Loucy (cell line): ENCODE results near the gene CRTAC1.

Experiments used
- EZH2phosphoT487 ChIP-seq: fragments of 200-600 bp; IDR thresholded peaks from 2 replicates; pipeline ENCODE4 v1.6.1; 2018; ENCODE audit warnings: antibody characterized with exemption, mild to moderate bottlenecking, moderate library complexity, borderline replicate concordance
- TF ChIP-seq, protein P1 (sequence below): fragments of 200-600 bp; sonication (generic); conservative IDR thresholded peaks from 2 replicates; pipeline ENCODE4 v1.5.1; 2014; ENCODE audit warnings: mild to moderate bottlenecking, antibody characterized with exemption, low read length

DNA sequence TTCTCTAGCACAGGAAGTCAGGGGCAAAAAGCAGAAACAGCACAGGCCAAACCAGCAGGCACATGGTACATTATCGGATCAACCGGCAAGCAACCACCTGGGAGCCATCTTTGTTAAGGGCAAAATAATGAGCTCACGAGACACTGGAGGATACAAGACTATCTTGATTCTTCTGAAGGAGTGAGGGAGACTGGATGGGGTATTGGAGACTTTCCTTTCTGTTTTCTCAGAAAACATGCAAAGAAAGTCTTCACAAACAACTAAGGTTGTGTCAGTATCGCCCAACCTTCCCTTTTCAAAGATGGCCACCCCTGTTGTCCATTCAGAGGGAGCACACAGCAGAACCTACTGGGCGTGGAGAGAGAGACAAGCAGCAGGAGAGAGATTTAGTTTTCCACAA lies 151.2 kb downstream of the CRTAC1 start:
- TF ChIP-seq, protein P1, sequence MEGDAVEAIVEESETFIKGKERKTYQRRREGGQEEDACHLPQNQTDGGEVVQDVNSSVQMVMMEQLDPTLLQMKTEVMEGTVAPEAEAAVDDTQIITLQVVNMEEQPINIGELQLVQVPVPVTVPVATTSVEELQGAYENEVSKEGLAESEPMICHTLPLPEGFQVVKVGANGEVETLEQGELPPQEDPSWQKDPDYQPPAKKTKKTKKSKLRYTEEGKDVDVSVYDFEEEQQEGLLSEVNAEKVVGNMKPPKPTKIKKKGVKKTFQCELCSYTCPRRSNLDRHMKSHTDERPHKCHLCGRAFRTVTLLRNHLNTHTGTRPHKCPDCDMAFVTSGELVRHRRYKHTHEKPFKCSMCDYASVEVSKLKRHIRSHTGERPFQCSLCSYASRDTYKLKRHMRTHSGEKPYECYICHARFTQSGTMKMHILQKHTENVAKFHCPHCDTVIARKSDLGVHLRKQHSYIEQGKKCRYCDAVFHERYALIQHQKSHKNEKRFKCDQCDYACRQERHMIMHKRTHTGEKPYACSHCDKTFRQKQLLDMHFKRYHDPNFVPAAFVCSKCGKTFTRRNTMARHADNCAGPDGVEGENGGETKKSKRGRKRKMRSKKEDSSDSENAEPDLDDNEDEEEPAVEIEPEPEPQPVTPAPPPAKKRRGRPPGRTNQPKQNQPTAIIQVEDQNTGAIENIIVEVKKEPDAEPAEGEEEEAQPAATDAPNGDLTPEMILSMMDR = no peak
- TF ChIP-seq EZH2phosphoT487 = no peak
